Upper lobe of left lung (tissue), 4 donors: Measurements from ENCODE around the gene ELK4.

Experiments
- CTCF ChIP-seq, 6 experiments: fragments of 450-650 bp in 4 of 6; fragments of 200-600 bp in 2 of 6; sonication (generic) in 2 of 6; IDR thresholded peaks; one replicate each; pipeline ENCODE4 v1.5.1; 2016 to 2019; ENCODE audit warnings: antibody characterized with exemption in 6 of 6
- POLR2AphosphoS5 ChIP-seq, 2 donors: sonication (generic); formaldehyde crosslinking; IDR thresholded peaks; one replicate each; pipeline ENCODE4 v1.5.1; 2017; ENCODE audit warnings: antibody characterized with exemption in 2 of 2

DNA sequence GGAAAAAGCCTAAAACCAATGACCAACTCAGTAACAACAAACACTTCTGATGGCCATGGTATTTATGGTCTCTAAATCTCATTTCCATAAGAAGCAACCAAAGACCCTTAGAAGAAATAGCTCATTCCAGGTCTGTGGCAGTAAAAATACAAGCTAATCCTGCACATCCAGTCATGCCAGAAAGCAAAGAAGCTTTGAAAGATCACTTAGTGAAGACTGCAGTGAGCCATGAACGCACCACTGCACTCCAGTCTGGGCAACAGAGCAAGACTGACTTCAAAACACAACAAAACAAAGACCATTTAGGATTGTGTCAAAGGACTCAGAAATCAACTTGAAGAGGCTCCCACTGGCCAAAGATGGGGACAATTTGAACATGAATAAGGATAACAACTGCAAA is 18.4 kb upstream of the ELK4 start:
- TF ChIP-seq CTCF (IDR thresholded peaks at IDR 0.05) (no peak), POLR2AphosphoS5 (IDR thresholded peaks at IDR 0.05) (no peak)
